K562 (cell line): ENCODE results near the gene GLDC.

Source experiments
- CHD4 ChIP-seq: fragments of 200-600 bp; sonication (generic); IDR thresholded peaks from 3 replicates; pipeline ENCODE4 v1.6.1; 2012; ENCODE audit warnings: low read depth, mild to moderate bottlenecking, mixed read lengths, low read length, inconsistent platforms; ENCODE audit not compliant: insufficient read depth, insufficient replicate concordance, poor library complexity, severe bottlenecking
- KAT2B ChIP-seq: IDR thresholded peaks from one replicate; pipeline ENCODE4 v1.6.1; 2012; ENCODE audit warnings: low read depth, mild to moderate bottlenecking, control low read depth, inconsistent platforms, low read length, moderate library complexity
- POLR2G ChIP-seq: fragments of 200-400 bp; formaldehyde crosslinking; IDR thresholded peaks from 2 replicates; pipeline ENCODE4 v1.6.1; 2017; ENCODE audit warnings: low read depth, mild to moderate bottlenecking, antibody characterized with exemption, low read length, moderate library complexity
- RBM34 ChIP-seq: fragments of 200-400 bp; formaldehyde crosslinking; IDR thresholded peaks from 2 replicates; pipeline ENCODE4 v1.6.1; 2018; ENCODE audit warnings: low read length, borderline replicate concordance; ENCODE audit not compliant: insufficient read depth
- SMAD3 ChIP-seq: fragments of 450-650 bp; formaldehyde crosslinking; conservative IDR thresholded peaks from 2 replicates; pipeline ENCODE4 v1.4.0; 2020; ENCODE audit warnings: mild to moderate bottlenecking
- SPI1 ChIP-seq: IDR thresholded peaks from 2 replicates; pipeline ENCODE4 v1.6.1; 2011; ENCODE audit warnings: low read depth, low read length, control low read depth, borderline replicate concordance
- TF ChIP-seq, protein P1 (sequence below), 3 experiments: IDR thresholded peaks in 2 of 3; conservative IDR thresholded peaks in 1 of 3; 2 replicates each; pipeline ENCODE4 v1.5.1; 2011 to 2012; ENCODE audit warnings: low read length in 3 of 3, mild to moderate bottlenecking in 3 of 3, control low read depth in 2 of 3, improper control_type of control experiment in 1 of 3, inconsistent platforms in 1 of 3, low read depth in 1 of 3, mixed read lengths in 1 of 3, moderate library complexity in 1 of 3; ENCODE audit not compliant: insufficient read depth in 2 of 3

GRCh38 chr9:6576987-6577386, 68.5 kb downstream of the GLDC start:
- no peak for TF ChIP-seq CHD4
- no peak for TF ChIP-seq SMAD3
- no peak for TF ChIP-seq POLR2G
- no peak for TF ChIP-seq KAT2B
- TF ChIP-seq SPI1: no peak
- TF ChIP-seq RBM34: no peak
- TF ChIP-seq, protein P1, sequence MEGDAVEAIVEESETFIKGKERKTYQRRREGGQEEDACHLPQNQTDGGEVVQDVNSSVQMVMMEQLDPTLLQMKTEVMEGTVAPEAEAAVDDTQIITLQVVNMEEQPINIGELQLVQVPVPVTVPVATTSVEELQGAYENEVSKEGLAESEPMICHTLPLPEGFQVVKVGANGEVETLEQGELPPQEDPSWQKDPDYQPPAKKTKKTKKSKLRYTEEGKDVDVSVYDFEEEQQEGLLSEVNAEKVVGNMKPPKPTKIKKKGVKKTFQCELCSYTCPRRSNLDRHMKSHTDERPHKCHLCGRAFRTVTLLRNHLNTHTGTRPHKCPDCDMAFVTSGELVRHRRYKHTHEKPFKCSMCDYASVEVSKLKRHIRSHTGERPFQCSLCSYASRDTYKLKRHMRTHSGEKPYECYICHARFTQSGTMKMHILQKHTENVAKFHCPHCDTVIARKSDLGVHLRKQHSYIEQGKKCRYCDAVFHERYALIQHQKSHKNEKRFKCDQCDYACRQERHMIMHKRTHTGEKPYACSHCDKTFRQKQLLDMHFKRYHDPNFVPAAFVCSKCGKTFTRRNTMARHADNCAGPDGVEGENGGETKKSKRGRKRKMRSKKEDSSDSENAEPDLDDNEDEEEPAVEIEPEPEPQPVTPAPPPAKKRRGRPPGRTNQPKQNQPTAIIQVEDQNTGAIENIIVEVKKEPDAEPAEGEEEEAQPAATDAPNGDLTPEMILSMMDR (IDR thresholded peaks at IDR 0.05 in 2 of 3, conservative IDR thresholded peaks at IDR 0.05 in 1 of 3; ENCODE audit: insufficient read depth in 2 of 3, low read depth in 1 of 3, low read length in 3 of 3): no peak
